Stimulated activated naive CD8-positive, alpha-beta T cell treated with anti-CD3 and anti-CD28 coated beads, Interleukin-15, amount 100 ng/mL, for 72 hours (primary cell): ENCODE results near the gene SLC27A1.

Experiments used
- ATAC-seq: fragments of 150-1000 bp; cut with Tn5 transposase; 2 replicates; pipeline ENCODE4 v1.10.0; 2021; ENCODE audit warnings: mild to moderate bottlenecking, moderate library complexity
- DNase-seq, 2 donors: peaks; one replicate each; pipeline ENCODE4 v3.0.0; 2021 to 2022
- H3K27ac Mint-ChIP-seq, 2 donors: one replicate each; pipeline ENCODE4 v1.8.0; 2022; ENCODE audit warnings: mild to moderate bottlenecking in 2 of 2, mixed read lengths in 2 of 2, moderate library complexity in 2 of 2
- H3K27me3 Mint-ChIP-seq: one replicate; pipeline ENCODE4 v1.8.0; 2022; ENCODE audit warnings: mixed read lengths
- H3K4me1 Mint-ChIP-seq: one replicate; pipeline ENCODE4 v1.8.0; 2022; ENCODE audit warnings: mild to moderate bottlenecking, mixed read lengths
- H3K4me3 Mint-ChIP-seq, 2 donors: one replicate each; pipeline ENCODE4 v1.8.0; 2022; ENCODE audit warnings: mild to moderate bottlenecking in 2 of 2, mixed read lengths in 2 of 2, moderate library complexity in 1 of 2
- H3K9me3 Mint-ChIP-seq, 2 donors: one replicate each; pipeline ENCODE4 v1.8.0; 2022; ENCODE audit warnings: mixed read lengths in 2 of 2

The SLC27A1 gene

GRCh38 chr19:17470068-17470841 lies at the start of gene SLC27A1:
Gene SLC27A1 (plus strand): TSS chr19:17470524. CDS start chr19:17470541, 17 bp downstream.
- ATAC-seq (peak; percentile 87), DNase-seq (peak; percentile 87 to 88)
- Mint-ChIP-seq H3K27me3 (no peaks in the 10 kb centered on the region), H3K27ac (peak within 1 kb of the TSS; percentile 89 to 91), H3K4me1 (peaks cover 60% of the 10 kb centered on the region), H3K4me3 (peak within 1 kb of the TSS; percentile 96 to 97), H3K9me3 (no peaks in the 10 kb centered on the region)

GRCh38 chr19:17421942-17422341 lies 48.4 kb upstream of the SLC27A1 start:
- Mint-ChIP-seq H3K9me3 (no peaks in the 10 kb centered on the region), H3K4me3 (no peak overlapping the region)
- no peak for ATAC-seq

GRCh38 chr19:17423429-17424208 lies 46.7 kb upstream of the SLC27A1 start:
- no peak for ATAC-seq
- Mint-ChIP-seq H3K27me3 (no peaks in the 10 kb centered on the region), H3K4me1 (peaks cover 39% of the 10 kb centered on the region), H3K9me3 (no peaks in the 10 kb centered on the region), H3K4me3 (no peak overlapping the region), H3K27ac (no peak overlapping the region)
- DNase-seq, result no peak

More at GRCh38 chr19:17421942-17422341, 48.4 kb upstream of the SLC27A1 start:
- DNase-seq, result no peak
- Mint-ChIP-seq H3K27me3 (no peaks in the 10 kb centered on the region), H3K27ac (no peak overlapping the region), H3K4me1 (peaks cover 40% of the 10 kb centered on the region)

GRCh38 chr19:17424743-17425365 lies 45.5 kb upstream of the SLC27A1 start:
- Mint-ChIP-seq H3K27ac (peak overlapping the region in 1 of 2 donors; percentile 68), H3K4me1 (peaks cover 28% of the 10 kb centered on the region), H3K4me3 (peak overlapping the region in 1 of 2 donors; percentile 37), H3K27me3 (no peaks in the 10 kb centered on the region), H3K9me3 (no peaks in the 10 kb centered on the region)
- ATAC-seq, result peak; percentile 48
- DNase-seq, result peak in 1 of 2 donors; percentile 28

- H3K4me1 Mint-ChIP-seq, result peaks cover 8% of the 10 kb centered on the region
- H3K27me3 Mint-ChIP-seq, result no peaks in the 10 kb centered on the region
- no peaks in the 10 kb centered on the region for H3K9me3 Mint-ChIP-seq
- H3K27ac Mint-ChIP-seq, result no peak overlapping the region
- DNase-seq (no peak), ATAC-seq (no peak)
- no peak overlapping the region for H3K4me3 Mint-ChIP-seq
Measured at GRCh38 chr19:17429641-17430113, 40.6 kb upstream of the SLC27A1 start.

GRCh38 chr19:17431417-17431816 lies 38.9 kb upstream of the SLC27A1 start:
- no peaks in the 10 kb centered on the region for H3K27me3 Mint-ChIP-seq
- no peak overlapping the region for H3K4me3 Mint-ChIP-seq
- H3K4me1 Mint-ChIP-seq, result no peaks in the 10 kb centered on the region
- DNase-seq, result no peak
- no peak overlapping the region for H3K27ac Mint-ChIP-seq
- H3K9me3 Mint-ChIP-seq, result no peaks in the 10 kb centered on the region
- no peak for ATAC-seq

GRCh38 chr19:17435218-17435617 lies 35.1 kb upstream of the SLC27A1 start:
- no peaks in the 10 kb centered on the region for H3K4me1 Mint-ChIP-seq
- no peaks in the 10 kb centered on the region for H3K27me3 Mint-ChIP-seq
- no peak overlapping the region for H3K27ac Mint-ChIP-seq
- no peak for DNase-seq
- H3K4me3 Mint-ChIP-seq, result no peak overlapping the region
- no peak for ATAC-seq
- H3K9me3 Mint-ChIP-seq, result no peaks in the 10 kb centered on the region

GRCh38 chr19:17436094-17436873 lies 34.0 kb upstream of the SLC27A1 start:
- no peaks in the 10 kb centered on the region for H3K27me3 Mint-ChIP-seq
- no peak for DNase-seq
- no peak overlapping the region for H3K4me3 Mint-ChIP-seq
- no peak overlapping the region for H3K27ac Mint-ChIP-seq
- no peak for ATAC-seq
- no peaks in the 10 kb centered on the region for H3K4me1 Mint-ChIP-seq
- no peaks in the 10 kb centered on the region for H3K9me3 Mint-ChIP-seq

- ATAC-seq (no peak), DNase-seq (no peak)
- Mint-ChIP-seq H3K9me3 (no peaks in the 10 kb centered on the region), H3K27ac (no peak overlapping the region), H3K27me3 (no peaks in the 10 kb centered on the region), H3K4me3 (no peak overlapping the region), H3K4me1 (no peaks in the 10 kb centered on the region)
Measured at GRCh38 chr19:17436874-17437267, 33.5 kb upstream of the SLC27A1 start.

- Mint-ChIP-seq H3K4me3 (no peak overlapping the region), H3K27ac (no peak overlapping the region), H3K4me1 (no peaks in the 10 kb centered on the region), H3K27me3 (no peaks in the 10 kb centered on the region), H3K9me3 (no peaks in the 10 kb centered on the region)
- ATAC-seq, result peak; percentile 79
- DNase-seq, result peak; percentile 41 to 42
Measured at GRCh38 chr19:17441241-17442021, 28.9 kb upstream of the SLC27A1 start.

- ATAC-seq (no peak), DNase-seq (no peak)
- H3K27me3 Mint-ChIP-seq, result peaks cover 18% of the 10 kb centered on the region
- peaks cover 10% of the 10 kb centered on the region for H3K4me1 Mint-ChIP-seq
- H3K27ac Mint-ChIP-seq, result no peak overlapping the region
- H3K9me3 Mint-ChIP-seq, result no peaks in the 10 kb centered on the region
- H3K4me3 Mint-ChIP-seq, result no peak overlapping the region
Measured at GRCh38 chr19:17445526-17446165, 24.7 kb upstream of the SLC27A1 start.

GRCh38 chr19:17447704-17448130 lies 22.6 kb upstream of the SLC27A1 start:
- H3K27me3 Mint-ChIP-seq, result peaks cover 18% of the 10 kb centered on the region
- H3K4me3 Mint-ChIP-seq, result peak overlapping the region; percentile 14 to 18
- peaks cover 16% of the 10 kb centered on the region for H3K4me1 Mint-ChIP-seq
- no peak overlapping the region for H3K27ac Mint-ChIP-seq
- no peak for DNase-seq
- no peak for ATAC-seq
- H3K9me3 Mint-ChIP-seq, result no peaks in the 10 kb centered on the region

- peaks cover 0 to 3% of the 10 kb centered on the region in 2 donors for H3K9me3 Mint-ChIP-seq
- H3K27ac Mint-ChIP-seq, result peak within 1 kb of the TSS in 1 of 2 donors; percentile 3
- ATAC-seq, result peak; percentile 81
Measured at GRCh38 chr19:17448131-17448967, 22.0 kb upstream of the SLC27A1 start, which contains the start of gene TMEM221. Gene TMEM221 (minus strand): TSS chr19:17448668. CDS start chr19:17448462, 206 bp downstream.

More at GRCh38 chr19:17448131-17448967, 22.0 kb upstream of the SLC27A1 start, which contains the start of gene TMEM221:
- peaks cover 19% of the 10 kb centered on the region for H3K4me1 Mint-ChIP-seq
- peak within 1 kb of the TSS; percentile 14 to 71 for H3K4me3 Mint-ChIP-seq
- H3K27me3 Mint-ChIP-seq, result peaks cover 21% of the 10 kb centered on the region
- peak; percentile 53 to 60 for DNase-seq
